GM13976 (cell line): ENCODE data around the gene NIPAL4.

Source experiments
- DNase-seq: peaks from one replicate; pipeline ENCODE4 v3.0.0; 2012; ENCODE audit warnings: low spot score
- in situ Hi-C: fragments of 300-500 bp; cut with MboI; formaldehyde crosslinking; loops from one replicate; pipeline ENCODE4 v1.12.0; 2022; ENCODE audit warnings: low sequenced_read_pairs, mixed read lengths, inconsistent platforms; ENCODE audit not compliant: unreplicated experiment
- TF ChIP-seq, protein P1 (sequence below): IDR thresholded peaks from 2 replicates; pipeline ENCODE4 v1.5.1; 2012; ENCODE audit warnings: borderline replicate concordance, mild to moderate bottlenecking; ENCODE audit not compliant: insufficient read depth; ENCODE audit errors: extremely low read depth, missing control alignments, control extremely low read depth

The NIPAL4 gene

DNA sequence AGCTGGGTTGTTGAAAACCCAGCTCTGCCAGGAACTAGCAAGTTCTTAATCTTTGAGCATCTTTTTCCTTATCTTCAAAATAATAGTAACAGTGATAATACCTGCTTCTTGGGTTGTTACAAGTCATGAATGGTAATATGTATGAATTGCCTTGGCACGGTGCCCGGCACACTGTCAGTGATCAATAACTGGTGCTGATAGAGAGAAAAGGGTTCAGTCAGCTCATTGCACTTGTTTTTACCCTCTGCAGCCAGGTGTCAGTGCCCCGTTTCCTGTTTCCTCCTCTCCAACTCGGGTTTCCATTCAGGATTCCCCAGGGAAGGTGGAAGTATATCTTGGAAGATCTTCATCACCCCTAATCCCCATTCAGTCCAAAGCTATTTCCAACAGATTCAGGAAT is 15.8 kb upstream of the NIPAL4 start:
- in situ Hi-C loops: no loop called here
- DNase-seq: no peak
- TF ChIP-seq, protein P1, sequence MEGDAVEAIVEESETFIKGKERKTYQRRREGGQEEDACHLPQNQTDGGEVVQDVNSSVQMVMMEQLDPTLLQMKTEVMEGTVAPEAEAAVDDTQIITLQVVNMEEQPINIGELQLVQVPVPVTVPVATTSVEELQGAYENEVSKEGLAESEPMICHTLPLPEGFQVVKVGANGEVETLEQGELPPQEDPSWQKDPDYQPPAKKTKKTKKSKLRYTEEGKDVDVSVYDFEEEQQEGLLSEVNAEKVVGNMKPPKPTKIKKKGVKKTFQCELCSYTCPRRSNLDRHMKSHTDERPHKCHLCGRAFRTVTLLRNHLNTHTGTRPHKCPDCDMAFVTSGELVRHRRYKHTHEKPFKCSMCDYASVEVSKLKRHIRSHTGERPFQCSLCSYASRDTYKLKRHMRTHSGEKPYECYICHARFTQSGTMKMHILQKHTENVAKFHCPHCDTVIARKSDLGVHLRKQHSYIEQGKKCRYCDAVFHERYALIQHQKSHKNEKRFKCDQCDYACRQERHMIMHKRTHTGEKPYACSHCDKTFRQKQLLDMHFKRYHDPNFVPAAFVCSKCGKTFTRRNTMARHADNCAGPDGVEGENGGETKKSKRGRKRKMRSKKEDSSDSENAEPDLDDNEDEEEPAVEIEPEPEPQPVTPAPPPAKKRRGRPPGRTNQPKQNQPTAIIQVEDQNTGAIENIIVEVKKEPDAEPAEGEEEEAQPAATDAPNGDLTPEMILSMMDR: no peak

DNA sequence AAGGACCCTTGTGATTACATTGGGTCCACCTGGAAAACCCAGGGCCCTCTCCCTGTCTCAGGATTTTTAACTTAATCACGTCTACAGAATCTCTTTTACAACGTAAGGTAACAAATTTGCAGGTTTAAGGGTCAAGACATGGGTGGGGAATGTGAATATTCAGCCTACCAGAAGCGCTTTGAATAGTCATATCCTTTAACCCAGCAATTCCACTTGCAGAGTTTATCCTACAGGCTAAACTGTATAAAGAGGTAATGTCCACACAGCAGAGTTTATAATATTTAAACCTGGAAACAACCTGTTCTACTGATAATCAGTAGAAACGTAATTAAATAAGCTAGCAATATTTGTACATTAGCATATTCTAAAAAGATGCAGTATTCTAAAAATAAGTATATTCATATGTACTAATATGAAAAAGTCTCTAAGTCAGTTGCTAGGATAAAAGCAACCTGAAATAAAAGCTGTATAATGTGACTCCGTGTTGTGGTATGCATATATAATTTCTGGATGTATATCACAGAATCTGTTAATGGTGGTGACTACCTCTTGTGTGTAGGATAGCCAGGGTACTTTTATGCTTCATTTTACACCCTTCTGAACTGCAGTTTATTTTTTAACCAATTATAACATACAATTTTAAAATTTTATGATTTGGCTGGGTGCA is 14.1 kb upstream of the NIPAL4 start:
- DNase-seq: no peak
- in situ Hi-C loops: no loop called here
- TF ChIP-seq, protein P1: no peak

DNA sequence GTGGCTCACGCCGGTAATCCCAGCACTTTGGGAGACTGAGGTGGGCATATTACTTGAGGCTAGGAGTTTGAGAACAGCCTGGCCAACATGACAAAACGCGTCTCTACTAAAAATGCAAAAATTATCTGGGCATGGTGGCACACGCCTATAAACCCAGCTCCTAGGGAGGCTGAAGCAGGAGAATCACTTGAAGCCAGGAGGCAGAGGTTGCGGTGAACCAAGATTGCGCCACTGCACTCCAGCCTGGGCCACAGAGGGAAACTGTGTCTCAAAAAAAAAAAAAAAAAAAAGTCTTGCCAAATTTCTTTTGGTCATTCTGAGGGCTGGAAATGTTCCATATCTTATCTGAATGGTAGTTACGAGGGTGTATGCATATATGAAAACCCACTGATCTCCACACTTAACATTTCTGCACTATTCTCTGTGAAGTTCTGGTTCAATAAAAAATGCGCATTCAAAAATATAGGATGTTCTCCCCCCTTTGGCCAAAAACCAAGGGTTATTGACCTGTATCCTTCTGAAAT is 13.5 kb upstream of the NIPAL4 start:
- TF ChIP-seq, protein P1: no peak
- in situ Hi-C loops: no loop called here
- DNase-seq: no peak

GRCh38 chr5:157447201-157447637 is 12.8 kb upstream of the NIPAL4 start:
- DNase-seq: no peak
- in situ Hi-C loops: no loop called here

GRCh38 chr5:157449011-157449723 is 10.8 kb upstream of the NIPAL4 start:
- no peak for DNase-seq
- in situ Hi-C loops: no loop called here
- TF ChIP-seq, protein P1: no peak

More at GRCh38 chr5:157447201-157447637, 12.8 kb upstream of the NIPAL4 start:
- TF ChIP-seq, protein P1: no peak

DNA sequence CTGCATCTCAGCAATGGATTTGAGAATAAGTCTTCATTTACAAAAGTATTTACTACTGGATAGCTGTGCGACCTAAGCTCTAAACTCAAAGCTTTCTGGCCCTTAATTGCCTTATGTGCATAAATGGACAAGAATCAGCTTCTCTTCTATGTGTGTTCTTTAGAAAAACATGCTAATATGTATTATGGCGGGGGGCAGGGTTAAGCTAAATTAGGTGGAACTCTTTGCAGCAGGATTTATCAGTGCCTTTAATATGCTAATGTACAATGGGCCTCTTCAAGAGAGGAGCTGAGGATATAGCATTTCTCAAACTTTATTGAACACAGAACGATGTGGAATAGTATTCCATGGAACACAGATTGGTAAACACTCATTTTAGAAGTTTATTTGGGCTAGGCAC is 10.0 kb upstream of the NIPAL4 start:
- no peak for DNase-seq
- in situ Hi-C loops: no loop called here
- TF ChIP-seq, protein P1: no peak
